ENCODE data around the gene MIPEP.

Gene MIPEP

GRCh38 chr13:23743278-23744076, 145.7 kb downstream of the MIPEP start:
- no peak for DNase-seq

- DNase-seq: no peak
Observed at GRCh38 chr13:23741879-23742510, 147.2 kb downstream of the MIPEP start.

- no peak for DNase-seq
Observed at GRCh38 chr13:23740002-23740401, 149.2 kb downstream of the MIPEP start.

- no peak for DNase-seq
Observed at GRCh38 chr13:23739596-23739995, 149.6 kb downstream of the MIPEP start.

- DNase-seq: no peak
Observed at GRCh38 chr13:23736541-23736940, 152.7 kb downstream of the MIPEP start.

GRCh38 chr13:23735329-23735728, 153.9 kb downstream of the MIPEP start:
- no peak for DNase-seq

GRCh38 chr13:23731709-23732108, 157.5 kb downstream of the MIPEP start:
- no peak for DNase-seq

GRCh38 chr13:23730251-23730650, 158.9 kb downstream of the MIPEP start:
- DNase-seq: no peak

- DNase-seq: no peak
Observed at GRCh38 chr13:23729531-23729930, 159.7 kb downstream of the MIPEP start.

GRCh38 chr13:23728807-23729206, 160.4 kb downstream of the MIPEP start:
- no peak for DNase-seq

GRCh38 chr13:23725922-23726321, 163.3 kb downstream of the MIPEP start:
- no peak for DNase-seq

GRCh38 chr13:23724196-23724970, 164.8 kb downstream of the MIPEP start:
- no peak for DNase-seq

GRCh38 chr13:23723471-23723870, 165.7 kb downstream of the MIPEP start:
- DNase-seq: no peak

- no peak for DNase-seq
Observed at GRCh38 chr13:23722726-23723453, 166.3 kb downstream of the MIPEP start.

GRCh38 chr13:23718996-23719395, 170.2 kb downstream of the MIPEP start:
- no peak for DNase-seq

GRCh38 chr13:23716401-23716800, 172.8 kb downstream of the MIPEP start:
- DNase-seq: no peak

- no peak for DNase-seq
Observed at GRCh38 chr13:23715762-23716235, 173.4 kb downstream of the MIPEP start.

GRCh38 chr13:23715092-23715761, 174.0 kb downstream of the MIPEP start:
- no peak for DNase-seq

GRCh38 chr13:23714672-23715071, 174.5 kb downstream of the MIPEP start:
- DNase-seq: no peak

GRCh38 chr13:23711355-23711754, 177.8 kb downstream of the MIPEP start:
- DNase-seq: no peak

GRCh38 chr13:23710366-23710765, 178.8 kb downstream of the MIPEP start:
- DNase-seq: no peak

- no peak for DNase-seq
Observed at GRCh38 chr13:23709536-23709935, 179.7 kb downstream of the MIPEP start.
